ENCODE data around the gene LARP1B. TPM values are rescaled to one million over a fixed set of nuclear protein-coding genes. Genes with fewer than 3 reads are reported as not detected.

LARP1B gene
- total RNA-seq, 1 donor from 2014 or later: 27.9 TPM

DNA sequence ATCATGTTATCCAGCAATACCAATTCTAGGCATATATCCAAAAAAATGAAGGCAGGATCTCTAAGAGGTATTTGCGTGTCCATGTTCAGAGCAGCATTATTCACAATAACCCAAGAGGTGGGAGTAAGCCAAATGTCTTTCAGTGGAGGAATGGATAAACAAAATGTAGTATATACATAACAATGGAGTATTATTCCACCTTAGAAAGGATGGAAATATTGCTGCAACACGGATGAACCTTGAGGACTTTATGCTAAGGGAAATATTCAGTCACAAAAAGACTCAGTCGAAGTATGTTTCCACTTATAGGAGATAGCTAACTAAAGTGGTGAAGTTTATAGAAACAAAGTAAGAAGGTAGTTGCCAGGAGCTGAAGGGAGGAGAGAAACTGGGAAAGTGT is 74.3 kb downstream of the LARP1B start:
- no peaks in the 10 kb centered on the region for H3K9me3 ChIP-seq (ENCODE audit: low read depth)
- Mint-ChIP-seq H3K27ac (no peak overlapping the region), H3K9me3 (no peaks in the 10 kb centered on the region), H3K4me3 (no peak overlapping the region), H3K4me1 (no peaks in the 10 kb centered on the region), H3K27me3 (ENCODE audit: insufficient read depth, low read depth) (no peaks in the 10 kb centered on the region), H3K36me3 (peaks cover 11% of the 10 kb centered on the region)
- H3K27ac ChIP-seq: no peak overlapping the region
- no peaks in the 10 kb centered on the region for H3K4me1 ChIP-seq
- H3F3A ChIP-seq (ENCODE audit: low read depth): no peaks in the 10 kb centered on the region
- DNase-seq (ENCODE audit: low spot score): no peak
- no peaks in the 10 kb centered on the region for H3K79me2 ChIP-seq (ENCODE audit: low read depth)
- no peak overlapping the region for H2AFZ ChIP-seq (replicated peaks)
- H3K4me2 ChIP-seq: no peak overlapping the region
- no peaks in the 10 kb centered on the region for H3K27me3 ChIP-seq
- H3K4me3 ChIP-seq: no peak overlapping the region
- no peak overlapping the region for H3K9ac ChIP-seq
- H3K36me3 ChIP-seq: no peaks in the 10 kb centered on the region
- TF ChIP-seq CTCF (IDR thresholded peaks at IDR 0.05) (no peak), EZH2 (IDR thresholded peaks at IDR 0.05) (no peak), EZH2phosphoT487 (IDR thresholded peaks at IDR 0.05) (no peak)
- no peaks in the 10 kb centered on the region for H4K20me1 ChIP-seq (ENCODE audit: low read depth)

- H3K4me2 ChIP-seq: no peak overlapping the region
- Mint-ChIP-seq H3K27ac (no peak overlapping the region), H3K4me3 (no peak overlapping the region), H3K9me3 (peaks cover 5% of the 10 kb centered on the region), H3K4me1 (no peaks in the 10 kb centered on the region), H3K36me3 (peaks cover 16% of the 10 kb centered on the region), H3K27me3 (ENCODE audit: insufficient read depth, low read depth) (no peaks in the 10 kb centered on the region)
- H3K36me3 ChIP-seq: no peaks in the 10 kb centered on the region
- H3K4me3 ChIP-seq: no peak overlapping the region
- no peak for DNase-seq (ENCODE audit: low spot score)
- H3K27ac ChIP-seq: no peak overlapping the region
- H3K79me2 ChIP-seq (ENCODE audit: low read depth): no peaks in the 10 kb centered on the region
- H3K9ac ChIP-seq: no peak overlapping the region
- H3K9me3 ChIP-seq (ENCODE audit: low read depth): no peaks in the 10 kb centered on the region
- TF ChIP-seq CTCF (IDR thresholded peaks at IDR 0.05) (no peak), EZH2 (IDR thresholded peaks at IDR 0.05) (no peak), EZH2phosphoT487 (IDR thresholded peaks at IDR 0.05) (no peak)
- no peak overlapping the region for H2AFZ ChIP-seq (replicated peaks)
- no peaks in the 10 kb centered on the region for H4K20me1 ChIP-seq (ENCODE audit: low read depth)
- no peaks in the 10 kb centered on the region for H3F3A ChIP-seq (ENCODE audit: low read depth)
- H3K4me1 ChIP-seq: no peaks in the 10 kb centered on the region
- H3K27me3 ChIP-seq: no peaks in the 10 kb centered on the region
Observed at GRCh38 chr4:128141866-128142265, 80.8 kb downstream of the LARP1B start.

GRCh38 chr4:128145727-128146126 is 84.6 kb downstream of the LARP1B start:
- Histone ChIP-seq H3K27ac (no peak overlapping the region), H3K27me3 (no peaks in the 10 kb centered on the region), H3K4me2 (no peak overlapping the region), H3K9ac (no peak overlapping the region), H3K9me3 (ENCODE audit: low read depth) (no peaks in the 10 kb centered on the region), H3K79me2 (ENCODE audit: low read depth) (no peaks in the 10 kb centered on the region), H3F3A (ENCODE audit: low read depth) (no peaks in the 10 kb centered on the region), H4K20me1 (ENCODE audit: low read depth) (no peaks in the 10 kb centered on the region), H2AFZ (replicated peaks) (no peak overlapping the region), H3K36me3 (no peaks in the 10 kb centered on the region), H3K4me1 (no peaks in the 10 kb centered on the region), H3K4me3 (no peak overlapping the region)
- no peak overlapping the region for H3K27ac Mint-ChIP-seq
- H3K4me1 Mint-ChIP-seq: no peaks in the 10 kb centered on the region
- no peaks in the 10 kb centered on the region for H3K27me3 Mint-ChIP-seq (ENCODE audit: insufficient read depth, low read depth)
- H3K9me3 Mint-ChIP-seq: peaks cover 5% of the 10 kb centered on the region
- H3K36me3 Mint-ChIP-seq: peaks cover 10% of the 10 kb centered on the region
- no peak for TF ChIP-seq CTCF (IDR thresholded peaks at IDR 0.05)
- TF ChIP-seq EZH2phosphoT487 (IDR thresholded peaks at IDR 0.05): no peak
- no peak for TF ChIP-seq EZH2 (IDR thresholded peaks at IDR 0.05)
- H3K4me3 Mint-ChIP-seq: no peak overlapping the region
- DNase-seq (ENCODE audit: low spot score): no peak

Measured in neural progenitor cell (in vitro differentiated cells).